ENCODE measurements around the gene MCM3.

- no peak for TF ChIP-seq POLR2A (IDR thresholded peaks at IDR 0.05)
- TF ChIP-seq CTCF (IDR thresholded peaks at IDR 0.05) = no peak
Observed at GRCh38 chr6:52297433-52297832, 12.9 kb upstream of the MCM3 start.
